Subcutaneous adipose tissue (tissue), 4 donors: Measurements from ENCODE around the gene ADCYAP1. TPM values are rescaled to one million over a fixed set of nuclear protein-coding genes. Genes with fewer than 3 reads are reported as not detected.

ENCODE experiments used
- total RNA-seq, 4 donors: library from RNA; depleted of rRNA; stranded (reverse); fragments of >200 nt; gene quantifications; one replicate each; pipeline ENCODE4 v1.1.0, GENCODE V29; 2016
- TF ChIP-seq, protein P1 (sequence below): fragments of 450-650 bp; IDR thresholded peaks from one replicate; pipeline ENCODE4 v1.5.1; 2016; ENCODE audit warnings: low read depth, mild to moderate bottlenecking, control low read depth, antibody characterized with exemption, moderate library complexity

ADCYAP1 gene
- total RNA-seq: 1 to 10 TPM in 2 of 4 donors, under 1 TPM in 1, not detected in 1; 0.68 to 2.4 (median 1.1) TPM

GRCh38 chr18:904218-905090 lies at the start of gene ADCYAP1:
TSS of gene ADCYAP1 (plus strand) at chr18:904871. CDS start at chr18:905387, 516 bp downstream.
- TF ChIP-seq, protein P1, sequence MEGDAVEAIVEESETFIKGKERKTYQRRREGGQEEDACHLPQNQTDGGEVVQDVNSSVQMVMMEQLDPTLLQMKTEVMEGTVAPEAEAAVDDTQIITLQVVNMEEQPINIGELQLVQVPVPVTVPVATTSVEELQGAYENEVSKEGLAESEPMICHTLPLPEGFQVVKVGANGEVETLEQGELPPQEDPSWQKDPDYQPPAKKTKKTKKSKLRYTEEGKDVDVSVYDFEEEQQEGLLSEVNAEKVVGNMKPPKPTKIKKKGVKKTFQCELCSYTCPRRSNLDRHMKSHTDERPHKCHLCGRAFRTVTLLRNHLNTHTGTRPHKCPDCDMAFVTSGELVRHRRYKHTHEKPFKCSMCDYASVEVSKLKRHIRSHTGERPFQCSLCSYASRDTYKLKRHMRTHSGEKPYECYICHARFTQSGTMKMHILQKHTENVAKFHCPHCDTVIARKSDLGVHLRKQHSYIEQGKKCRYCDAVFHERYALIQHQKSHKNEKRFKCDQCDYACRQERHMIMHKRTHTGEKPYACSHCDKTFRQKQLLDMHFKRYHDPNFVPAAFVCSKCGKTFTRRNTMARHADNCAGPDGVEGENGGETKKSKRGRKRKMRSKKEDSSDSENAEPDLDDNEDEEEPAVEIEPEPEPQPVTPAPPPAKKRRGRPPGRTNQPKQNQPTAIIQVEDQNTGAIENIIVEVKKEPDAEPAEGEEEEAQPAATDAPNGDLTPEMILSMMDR: no peak

DNA sequence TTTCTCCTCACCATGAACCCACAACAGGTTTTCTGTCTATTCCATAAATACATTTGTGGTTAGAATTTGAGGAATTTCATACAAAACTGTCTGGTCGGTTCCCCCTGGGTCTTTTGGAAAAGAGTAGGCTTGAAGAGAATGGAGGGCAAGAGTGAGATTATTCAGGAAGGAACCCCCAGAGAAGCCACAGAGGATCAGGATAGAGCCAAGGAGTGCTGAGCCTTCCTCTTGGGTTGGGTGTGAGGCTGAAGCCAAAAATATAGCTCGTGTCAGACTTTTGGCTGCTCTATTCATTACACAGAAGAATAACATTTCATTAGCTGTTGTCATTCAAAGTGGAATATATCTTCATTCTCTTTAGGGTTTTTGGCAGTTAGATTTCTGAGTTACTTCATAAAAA lies 46.7 kb upstream of the ADCYAP1 start:
- TF ChIP-seq, protein P1: no peak

DNA sequence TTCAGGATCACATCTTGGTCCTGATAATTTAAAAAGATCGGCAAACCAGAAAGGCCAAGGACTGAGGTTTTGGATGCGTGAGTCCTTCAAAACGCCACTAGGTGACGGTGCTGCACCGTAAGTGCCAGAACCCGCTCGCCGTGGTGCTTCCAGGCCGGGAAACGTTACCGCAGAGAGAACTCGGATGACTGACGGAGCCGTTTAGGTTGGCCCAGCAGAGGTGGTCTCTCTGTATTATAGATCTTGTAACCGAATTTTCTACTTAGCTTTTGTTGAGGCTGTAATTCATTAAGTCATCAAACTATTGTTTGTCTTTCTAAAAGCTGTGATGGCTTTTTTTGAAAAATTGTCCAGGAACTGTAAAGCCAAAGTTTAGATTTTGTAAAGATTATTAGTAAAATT lies 39.8 kb upstream of the ADCYAP1 start:
- TF ChIP-seq, protein P1: no peak

DNA sequence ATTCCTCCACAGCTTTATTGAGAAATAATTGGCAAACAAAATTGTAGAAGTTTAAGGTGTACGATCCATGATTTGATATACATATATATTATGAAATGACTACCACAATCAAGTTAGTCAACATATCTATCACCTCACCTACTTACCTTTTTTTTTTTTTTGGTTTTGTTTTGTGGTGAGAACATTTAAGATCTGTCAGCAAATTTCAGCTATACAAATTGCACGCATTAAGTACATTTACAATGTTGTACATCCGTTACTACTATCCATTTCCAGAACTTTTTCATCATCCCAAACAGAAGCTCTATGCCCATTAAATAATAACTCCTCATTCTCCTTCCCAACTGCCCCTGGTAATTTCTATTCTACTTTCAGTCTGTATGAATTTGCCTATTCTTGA lies 37.4 kb upstream of the ADCYAP1 start:
- TF ChIP-seq, protein P1: no peak

DNA sequence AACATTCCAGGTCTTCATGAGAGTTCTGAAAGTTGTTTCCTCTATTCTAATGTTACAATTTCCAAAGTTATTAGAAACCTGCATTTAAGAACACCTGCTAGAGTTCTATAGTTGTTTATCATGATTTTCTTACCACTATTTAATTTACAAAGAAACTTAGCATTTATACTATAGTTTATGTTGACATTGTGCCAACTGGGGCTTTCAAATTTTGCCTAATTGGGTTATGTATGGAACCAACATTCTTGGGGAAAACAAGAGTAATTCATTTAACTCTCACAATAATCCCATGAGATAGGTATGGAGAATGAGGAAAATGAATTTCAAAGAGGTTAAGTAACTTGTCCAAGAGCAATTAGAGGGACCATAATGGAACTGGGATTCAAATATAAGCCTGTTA lies 28.8 kb upstream of the ADCYAP1 start:
- TF ChIP-seq, protein P1: no peak

DNA sequence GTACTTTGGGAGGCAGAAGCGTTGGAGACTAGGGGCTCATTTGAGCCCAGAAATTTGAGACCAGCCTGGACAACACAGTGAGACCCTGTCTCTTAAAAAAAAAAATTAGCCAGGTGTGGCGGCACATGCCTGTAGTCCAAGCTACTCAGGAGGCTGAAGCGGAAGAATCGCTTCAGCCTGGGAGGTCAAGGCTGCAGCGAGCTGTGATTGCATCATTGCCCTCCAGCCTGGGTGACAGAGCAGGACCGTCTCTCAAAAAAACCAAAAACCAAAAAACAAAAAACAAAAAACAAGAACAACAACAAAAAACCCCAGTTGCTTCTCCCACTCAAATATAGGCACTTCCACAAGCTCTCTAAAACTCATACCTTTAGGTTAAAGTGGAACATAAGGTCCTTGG lies 27.4 kb upstream of the ADCYAP1 start:
- TF ChIP-seq, protein P1: no peak

- TF ChIP-seq, protein P1: no peak
Observed at GRCh38 chr18:886076-886475, 18.6 kb upstream of the ADCYAP1 start.
